ENCODE data around the gene CACNA1I.

- TF ChIP-seq CTCF (IDR thresholded peaks at IDR 0.05; ENCODE audit: control extremely low read depth in 1 of 3, insufficient read depth in 1 of 3, low read depth in 1 of 3, low read length in 3 of 3) (no peak), TEAD4 (IDR thresholded peaks at IDR 0.05; ENCODE audit: low read depth, low read length) (no peak), GTF2F1 (IDR thresholded peaks at IDR 0.05; ENCODE audit: borderline replicate concordance, low read depth, low read length) (no peak), EP300 (IDR thresholded peaks at IDR 0.05; ENCODE audit: borderline replicate concordance in 1 of 2, low read depth in 2 of 2, low read length in 2 of 2) (no peak), NRF1 (IDR thresholded peaks at IDR 0.05; ENCODE audit: low read depth, low read length) (no peak), EZH2 (IDR thresholded peaks at IDR 0.05; ENCODE audit: low read depth, low read length, severe bottlenecking) (no peak), POLR2AphosphoS5 (IDR thresholded peaks at IDR 0.05; ENCODE audit: low read depth, low read length) (no peak), CREB1 (IDR thresholded peaks at IDR 0.05) (no peak), RAD21 (IDR thresholded peaks at IDR 0.05 in 1 of 2, conservative IDR thresholded peaks at IDR 0.05 in 1 of 2; ENCODE audit: low read depth in 2 of 2, low read length in 2 of 2) (no peak), TCF12 (IDR thresholded peaks at IDR 0.05; ENCODE audit: low read depth, low read length) (no peak), CEBPB (IDR thresholded peaks at IDR 0.05; ENCODE audit: low read depth, low read length) (no peak)
Observed at GRCh38 chr22:39628563-39629080, 58.1 kb downstream of the CACNA1I start.
